ENCODE data around the gene MUC13.
"Not testable (repeated sequence)": the region's sequence is repeated elsewhere in the genome, so short reads cannot be mapped to it uniquely, and the experiment has no call there.

Gene MUC13, protein sequence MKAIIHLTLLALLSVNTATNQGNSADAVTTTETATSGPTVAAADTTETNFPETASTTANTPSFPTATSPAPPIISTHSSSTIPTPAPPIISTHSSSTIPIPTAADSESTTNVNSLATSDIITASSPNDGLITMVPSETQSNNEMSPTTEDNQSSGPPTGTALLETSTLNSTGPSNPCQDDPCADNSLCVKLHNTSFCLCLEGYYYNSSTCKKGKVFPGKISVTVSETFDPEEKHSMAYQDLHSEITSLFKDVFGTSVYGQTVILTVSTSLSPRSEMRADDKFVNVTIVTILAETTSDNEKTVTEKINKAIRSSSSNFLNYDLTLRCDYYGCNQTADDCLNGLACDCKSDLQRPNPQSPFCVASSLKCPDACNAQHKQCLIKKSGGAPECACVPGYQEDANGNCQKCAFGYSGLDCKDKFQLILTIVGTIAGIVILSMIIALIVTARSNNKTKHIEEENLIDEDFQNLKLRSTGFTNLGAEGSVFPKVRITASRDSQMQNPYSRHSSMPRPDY

DNA sequence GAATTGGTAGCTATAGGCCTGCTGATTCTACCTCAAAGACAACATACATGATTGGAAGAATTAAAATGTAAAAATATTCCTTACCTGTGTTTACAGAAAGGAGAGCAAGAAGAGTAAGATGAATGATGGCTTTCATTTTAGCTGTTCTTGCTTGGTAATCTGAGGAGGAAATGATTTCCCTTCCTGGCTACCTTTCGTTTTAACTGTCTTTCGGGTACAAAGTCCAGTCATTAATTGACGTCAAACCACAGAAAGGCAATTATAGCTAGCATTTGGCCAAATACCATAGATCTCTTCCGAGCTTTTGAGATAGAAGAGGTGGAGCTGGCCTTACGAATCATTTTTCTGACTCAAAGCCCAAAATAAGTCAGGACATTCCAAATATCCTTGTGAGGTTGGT, at the start of gene MUC13:
TSS of gene MUC13 (minus strand) at position 175 of the 400 bp plus-strand sequence. CDS start at position 136, 39 bp downstream.
- no peak for DNase-seq

DNA sequence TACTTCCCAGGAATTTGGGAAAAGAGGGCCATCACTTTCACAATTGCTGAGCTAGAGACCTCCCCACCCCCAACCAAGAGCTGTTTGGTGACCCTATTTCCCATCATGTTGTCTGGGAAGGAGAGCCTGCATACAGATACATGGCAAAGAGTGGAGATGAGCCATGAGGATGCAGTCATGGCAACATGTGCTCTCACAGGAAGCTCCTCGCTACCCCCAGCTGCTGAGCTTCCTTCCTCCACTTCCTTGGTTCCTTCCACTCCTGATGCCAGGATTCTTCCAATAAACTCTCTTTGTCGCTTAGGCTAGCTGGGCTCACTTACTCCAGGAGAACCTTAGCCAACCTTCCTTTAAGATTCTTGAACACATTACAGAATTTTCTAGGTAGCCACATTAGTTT, 48.3 kb upstream of the MUC13 start:
- DNase-seq: no peak

DNA sequence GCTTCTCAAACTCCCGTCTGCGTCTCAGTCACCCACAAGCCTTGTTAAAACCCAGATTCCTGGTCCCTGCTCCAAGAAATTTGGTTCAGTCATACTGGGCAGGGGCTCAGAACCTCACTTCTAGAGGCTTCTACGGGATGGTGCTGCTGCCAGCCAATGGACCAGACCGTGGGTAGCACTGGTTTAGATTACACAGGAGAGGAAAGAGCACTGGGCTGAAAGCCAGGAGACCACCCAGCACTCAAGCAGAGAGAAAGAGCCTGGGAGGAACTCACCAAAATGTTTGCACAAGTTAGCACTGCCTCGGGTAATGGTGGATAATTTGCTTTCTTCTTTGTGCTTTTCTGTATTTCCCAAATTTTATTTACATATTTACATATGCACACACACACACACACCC, 46.9 kb upstream of the MUC13 start:
- no peak for DNase-seq

DNA sequence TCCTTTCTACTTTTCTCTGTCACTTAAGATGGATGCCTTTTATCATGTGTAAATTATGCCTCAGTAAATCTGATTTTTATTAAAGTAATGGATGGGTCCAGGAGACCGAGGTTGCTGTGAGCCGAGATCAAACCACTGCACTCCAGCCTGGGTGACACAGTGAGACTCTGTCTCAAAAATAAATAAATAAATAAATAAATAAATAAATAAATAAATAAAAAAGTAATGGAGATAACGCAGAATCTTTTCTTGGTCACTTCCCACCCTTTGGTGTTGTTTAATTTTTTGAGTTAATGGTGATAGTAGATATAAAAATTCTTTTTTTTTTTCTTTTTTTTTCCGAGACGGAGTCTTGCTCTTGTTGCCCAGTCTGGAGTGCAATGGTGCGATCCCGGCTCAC, 44.1 kb upstream of the MUC13 start:
- no peak for DNase-seq

DNA sequence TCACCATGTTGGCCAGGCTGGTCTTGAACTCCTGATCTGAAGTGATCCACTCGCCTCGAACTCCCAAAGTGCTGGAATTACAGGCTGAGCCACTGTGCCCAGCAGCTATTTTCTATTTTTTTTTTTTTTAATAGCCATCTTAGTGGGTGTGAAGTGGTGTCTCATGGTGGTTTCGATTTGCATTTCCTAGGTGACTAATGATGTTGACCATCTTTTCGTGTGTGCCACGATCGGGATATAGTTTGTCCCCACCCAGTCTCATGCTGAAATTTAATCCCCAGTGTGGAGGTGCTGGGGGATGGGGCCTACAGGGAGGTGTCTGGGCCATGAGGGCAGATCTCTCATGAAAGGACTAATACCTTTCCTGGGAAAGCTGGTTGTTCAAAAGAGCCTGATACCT, 41.8 kb upstream of the MUC13 start:
- no peak for DNase-seq

DNA sequence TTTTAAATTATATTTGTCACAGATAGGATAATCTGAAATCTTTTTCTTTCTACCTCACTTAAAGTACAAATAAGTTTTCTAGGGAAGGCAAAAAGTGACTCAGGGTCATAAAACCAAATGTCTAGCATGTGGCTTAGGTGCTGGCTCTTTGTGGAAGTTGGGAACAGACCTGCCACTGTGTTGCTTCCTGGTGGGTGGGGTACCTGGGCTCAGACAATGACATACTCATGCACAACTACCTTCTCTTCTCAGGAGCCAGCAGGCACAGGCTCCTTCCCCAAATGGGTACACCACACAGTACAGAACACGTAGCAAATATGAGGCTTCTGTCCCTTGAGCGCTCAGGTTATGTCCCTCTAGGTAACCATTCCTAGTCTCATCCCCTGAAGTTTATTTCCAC, 40.1 kb upstream of the MUC13 start:
- DNase-seq: no peak

DNA sequence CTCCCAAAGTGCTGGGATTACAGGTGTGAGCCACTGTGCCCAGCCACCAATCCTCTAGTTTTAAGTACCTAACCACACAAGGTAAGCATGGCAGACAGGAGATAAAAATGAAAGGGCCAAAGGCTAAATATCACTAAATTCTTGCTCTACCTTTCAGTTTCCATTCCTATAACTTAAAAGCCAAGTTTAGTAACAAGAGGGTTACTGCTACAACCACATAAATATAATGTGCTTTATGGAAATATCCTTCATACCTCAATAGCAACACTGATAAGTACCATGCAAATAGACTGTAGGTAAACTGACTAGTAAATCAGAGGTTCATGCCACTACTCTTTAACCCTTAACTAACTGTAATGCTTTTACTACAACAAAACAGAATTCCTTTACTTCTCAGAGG, 38.7 kb upstream of the MUC13 start:
- no peak for DNase-seq

DNA sequence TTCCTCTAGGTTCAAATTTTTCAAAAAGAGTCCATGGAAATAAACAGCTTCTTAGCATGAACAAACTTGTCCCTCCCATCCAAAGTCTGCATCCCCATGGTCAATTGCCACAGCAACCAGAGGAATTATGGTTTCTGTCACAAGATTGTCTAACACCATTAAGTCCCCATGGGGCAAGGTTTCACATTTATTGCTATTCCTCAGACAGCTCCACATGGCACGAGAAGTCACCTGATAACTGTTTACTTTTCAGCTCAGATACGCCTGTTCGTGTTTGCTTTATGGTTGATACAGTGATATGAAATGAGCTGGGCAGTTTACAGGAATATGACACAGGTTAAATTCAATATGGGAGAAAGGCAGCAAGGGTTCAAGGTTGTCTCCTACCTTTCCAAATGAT, 37.9 kb upstream of the MUC13 start:
- no peak for DNase-seq

DNA sequence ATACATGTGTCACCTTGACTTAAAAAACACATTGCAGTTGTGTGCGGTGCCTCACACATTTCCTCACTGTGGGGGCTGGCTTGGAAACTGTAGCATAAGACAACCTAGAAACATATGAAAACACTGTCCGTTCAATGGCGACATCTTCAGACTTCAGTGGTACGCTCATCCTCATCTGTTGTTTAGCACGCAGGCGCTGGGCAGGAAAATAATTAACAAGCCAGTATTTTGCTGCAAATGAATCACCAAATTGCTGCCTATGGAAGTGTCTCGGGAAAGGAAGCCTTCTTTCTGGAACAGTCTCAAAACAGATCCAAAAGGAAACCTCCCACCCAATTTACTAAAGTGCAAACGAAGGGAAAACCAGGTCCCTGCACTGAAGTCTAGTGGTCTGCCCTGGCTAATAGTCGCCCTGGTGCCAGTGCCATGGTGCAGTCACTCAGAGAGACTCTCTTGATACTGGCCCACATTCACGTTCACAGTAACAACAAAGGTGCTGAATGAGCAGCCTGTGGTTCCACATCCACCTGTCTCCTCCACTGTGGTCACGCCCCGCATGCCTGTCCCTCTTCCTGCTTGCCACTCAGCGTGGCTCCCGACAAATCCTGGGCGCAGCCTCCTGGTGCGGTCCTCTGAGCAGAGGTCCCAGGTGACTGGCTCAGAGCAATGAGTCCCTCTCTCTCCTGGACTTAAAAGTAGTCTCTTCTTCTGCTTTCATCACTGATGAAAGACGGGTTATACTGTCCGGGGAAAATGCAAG, 35.6 kb upstream of the MUC13 start:
- no peak for DNase-seq

DNA sequence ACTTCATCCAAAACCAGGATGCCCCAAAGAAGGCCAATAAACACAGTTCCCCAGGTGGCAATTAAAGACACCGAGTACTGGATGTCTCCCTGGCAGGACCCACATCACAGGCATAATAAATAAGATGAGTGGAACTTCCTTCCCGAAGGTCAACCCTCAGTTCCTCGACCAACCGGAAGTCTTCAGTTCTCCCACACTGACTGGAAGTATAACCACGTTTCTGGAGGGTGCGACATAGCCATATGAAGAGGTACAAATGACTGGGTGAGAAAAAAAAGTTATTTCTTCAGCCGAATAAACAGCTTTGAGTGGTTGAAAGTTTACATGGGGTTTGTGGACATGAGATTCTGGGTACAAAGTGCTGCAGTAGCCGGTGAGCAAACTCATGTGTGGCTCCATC, 34.6 kb upstream of the MUC13 start:
- no peak for DNase-seq

DNA sequence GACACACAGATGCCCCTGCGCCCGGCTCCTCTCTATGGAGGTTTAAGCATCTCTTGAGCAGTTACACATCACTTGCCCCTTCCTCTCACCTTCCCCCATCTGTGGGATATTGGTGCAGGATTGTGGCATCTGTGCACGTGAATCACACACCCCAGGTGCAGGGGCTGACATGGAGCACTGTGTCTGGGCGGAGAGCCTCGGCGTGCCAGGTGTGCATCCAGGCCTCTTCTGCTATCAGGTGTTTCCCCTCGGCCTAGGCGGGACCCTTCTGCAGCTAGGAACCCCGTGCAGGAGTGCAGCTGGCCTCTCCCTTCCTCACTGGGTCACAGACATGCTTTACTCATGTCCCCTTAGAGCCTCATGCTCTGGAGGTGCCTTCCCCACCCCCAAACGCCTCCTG, 33.4 kb upstream of the MUC13 start:
- DNase-seq: no peak

DNA sequence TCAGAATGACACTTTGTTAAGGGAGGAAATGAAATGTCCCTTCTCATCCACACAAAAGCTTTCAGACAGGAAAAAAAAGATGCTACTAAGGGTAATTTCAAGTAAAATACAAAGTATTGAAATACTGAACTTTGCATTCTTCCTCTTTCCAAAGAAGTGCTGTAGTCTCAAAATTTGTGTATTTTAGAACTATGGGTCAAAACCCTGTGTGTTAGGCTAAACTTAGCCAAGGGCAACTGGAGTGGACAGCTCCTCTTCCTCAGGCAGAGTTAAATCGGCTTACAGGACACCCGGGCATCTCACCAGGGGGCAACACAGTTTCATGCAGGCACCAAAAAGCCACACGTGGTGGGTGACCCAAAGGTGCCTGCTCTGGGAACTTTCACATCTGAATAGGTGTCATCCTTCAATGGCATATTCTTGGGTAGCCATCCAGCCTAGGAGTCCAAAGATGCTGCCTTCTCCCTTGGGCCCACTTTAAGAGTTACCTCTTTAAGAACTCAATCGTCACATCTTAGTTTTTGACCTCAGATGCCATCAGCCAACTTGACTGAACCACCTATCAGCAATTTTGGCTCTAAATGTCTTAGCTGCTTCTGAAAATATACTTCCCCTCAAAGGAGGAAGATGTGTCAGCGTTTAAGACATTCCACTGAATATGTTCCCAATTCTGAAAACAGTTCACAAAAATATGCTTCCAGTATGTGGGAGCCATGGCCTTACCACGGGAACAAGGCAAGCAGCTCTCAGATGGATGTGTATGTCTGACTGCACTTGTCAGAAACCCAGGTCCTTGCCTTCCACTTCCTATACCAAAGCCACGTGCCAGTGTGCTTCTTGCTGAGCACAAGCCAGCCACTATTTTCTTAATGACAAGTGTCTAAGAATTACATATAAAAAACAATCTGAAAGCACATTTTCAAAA, 32.2 kb upstream of the MUC13 start:
- DNase-seq: no peak

DNA sequence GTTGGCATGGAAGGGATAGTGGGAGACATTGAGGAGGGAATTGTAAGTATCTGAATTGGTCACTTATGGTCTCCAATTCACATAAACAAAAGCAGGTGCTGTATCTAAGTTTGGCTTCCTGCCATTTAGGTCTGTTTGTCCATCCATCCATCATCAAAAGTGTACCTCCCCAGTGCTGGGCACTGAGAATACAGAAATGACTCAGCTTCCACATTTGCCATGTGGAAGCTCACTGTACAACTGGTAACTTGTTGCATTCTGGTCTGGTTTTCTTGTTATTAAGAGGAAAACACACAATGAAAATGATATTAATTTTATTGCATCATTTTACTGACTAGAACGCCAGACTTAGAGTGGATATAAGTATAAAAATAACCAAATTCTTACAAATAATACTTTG, 30.9 kb upstream of the MUC13 start:
- no peak for DNase-seq

DNA sequence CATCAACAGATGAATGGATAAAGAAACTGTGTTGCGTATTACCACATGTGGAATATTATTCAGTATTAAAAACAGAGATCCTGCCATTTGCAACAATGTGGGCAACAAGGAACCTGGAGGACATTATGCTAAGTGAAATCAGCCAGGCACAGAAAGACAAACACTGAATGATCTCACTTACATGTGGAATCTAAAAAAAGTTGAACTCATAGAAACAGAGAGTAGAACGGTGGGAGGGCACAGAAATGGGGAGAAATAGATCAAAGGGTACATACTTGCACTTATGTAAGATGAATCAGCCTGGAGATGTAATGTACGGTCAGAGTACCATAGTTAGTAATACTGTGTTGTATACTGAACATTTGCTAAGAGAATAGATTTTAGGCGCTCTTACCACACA, 29.8 kb upstream of the MUC13 start:
- DNase-seq: no peak

DNA sequence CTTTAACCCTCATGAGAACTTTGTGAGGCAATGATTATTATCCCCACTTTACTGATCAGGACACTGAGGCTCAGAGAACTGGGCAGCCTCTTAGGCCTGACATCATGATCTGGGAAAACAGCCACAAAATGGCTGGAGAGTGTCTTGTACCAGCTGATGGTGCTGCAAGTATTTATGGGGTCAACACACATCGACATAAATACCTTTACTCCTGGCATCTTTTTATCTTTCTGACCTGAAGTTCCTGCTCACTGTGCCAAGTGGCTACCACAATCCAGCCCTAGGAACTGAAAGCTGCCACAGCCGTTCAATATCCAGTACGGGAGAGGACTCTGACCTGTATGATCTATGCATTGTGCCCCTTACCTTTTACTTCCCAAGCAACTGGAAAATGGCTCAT, 29.2 kb upstream of the MUC13 start:
- DNase-seq: no peak

DNA sequence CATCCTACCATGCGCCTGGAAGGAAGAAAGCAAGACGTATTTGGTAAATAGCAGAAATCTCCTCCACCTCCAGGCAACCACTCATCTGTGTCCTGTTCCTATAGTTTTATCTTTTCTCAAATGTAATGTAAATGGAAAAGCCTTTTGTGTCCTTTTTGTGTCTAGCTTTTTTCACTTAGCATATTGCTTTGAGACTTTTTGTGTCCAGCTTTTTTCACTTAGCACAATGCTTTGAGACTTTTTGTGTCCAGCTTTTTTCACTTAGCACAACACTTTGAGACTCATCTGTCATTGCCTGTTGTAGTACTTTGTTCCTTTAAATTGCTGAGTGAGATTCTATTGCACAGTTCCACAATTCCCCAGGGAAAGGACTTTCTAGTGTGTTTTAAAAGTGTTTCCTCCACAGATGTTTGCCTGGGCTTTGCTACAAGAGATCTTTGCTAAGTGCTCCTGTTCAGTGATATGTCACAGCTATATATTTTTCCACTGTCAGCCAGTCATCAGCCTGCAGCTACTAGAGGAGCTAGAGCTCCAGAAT, 27.9 kb upstream of the MUC13 start:
- no peak for DNase-seq

DNA sequence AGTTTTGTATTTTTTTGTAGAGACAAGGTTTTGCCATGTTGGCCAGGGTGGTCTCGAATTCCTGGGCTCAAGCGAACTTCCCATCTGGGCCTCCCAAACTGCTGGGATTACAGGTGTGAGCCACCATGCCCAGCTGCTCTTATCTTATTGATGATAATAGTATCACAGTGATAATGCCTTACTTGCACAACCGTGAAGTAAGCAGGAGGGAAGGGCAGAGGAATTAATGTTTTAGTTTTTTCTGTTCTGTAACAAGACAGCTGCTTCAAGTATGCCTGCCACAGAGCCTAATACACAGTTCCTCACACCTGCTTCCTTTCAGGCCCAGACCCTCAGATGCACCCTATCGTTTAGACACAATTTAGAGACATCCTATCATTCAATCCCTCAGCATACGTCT, 26.1 kb upstream of the MUC13 start:
- no peak for DNase-seq

DNA sequence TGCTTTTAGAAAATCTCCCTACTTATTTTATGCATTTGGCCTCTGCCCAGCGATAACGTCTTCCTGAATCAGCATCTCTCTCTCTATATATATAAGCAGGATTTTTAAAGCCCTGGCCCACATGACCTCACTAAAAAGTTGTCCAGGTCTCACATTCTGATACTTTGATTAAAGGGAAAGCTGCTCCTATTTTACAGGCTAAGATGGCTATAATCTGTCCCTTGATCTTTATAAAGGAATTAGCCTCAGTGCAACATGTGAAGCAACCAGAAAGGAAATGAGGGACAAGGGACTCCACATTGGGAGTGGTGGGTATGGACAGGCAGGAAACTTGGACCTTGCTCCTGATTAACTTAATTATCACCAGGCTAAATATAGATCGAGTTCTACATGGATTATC, 25.6 kb upstream of the MUC13 start:
- no peak for DNase-seq

DNA sequence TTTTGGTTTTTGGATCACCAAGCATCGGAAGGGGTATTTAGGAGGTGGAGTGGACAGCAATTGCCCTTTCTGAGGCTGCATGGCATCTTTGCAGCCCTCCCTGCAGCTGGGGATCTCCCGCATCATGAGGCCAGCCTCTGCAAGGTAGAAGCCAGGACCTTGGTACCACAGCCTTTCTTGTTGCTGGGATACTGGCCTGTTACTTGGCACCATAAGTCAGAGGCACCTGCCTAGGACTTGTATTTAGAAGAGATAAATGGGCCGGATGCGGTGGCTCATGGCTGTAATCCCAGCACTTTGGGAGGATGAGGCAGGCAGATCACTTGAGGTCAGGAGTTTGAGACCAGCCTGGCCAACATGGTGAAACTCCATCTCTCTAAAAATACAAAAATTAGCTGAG, 23.4 kb upstream of the MUC13 start:
- not testable (repeated sequence) for DNase-seq

DNA sequence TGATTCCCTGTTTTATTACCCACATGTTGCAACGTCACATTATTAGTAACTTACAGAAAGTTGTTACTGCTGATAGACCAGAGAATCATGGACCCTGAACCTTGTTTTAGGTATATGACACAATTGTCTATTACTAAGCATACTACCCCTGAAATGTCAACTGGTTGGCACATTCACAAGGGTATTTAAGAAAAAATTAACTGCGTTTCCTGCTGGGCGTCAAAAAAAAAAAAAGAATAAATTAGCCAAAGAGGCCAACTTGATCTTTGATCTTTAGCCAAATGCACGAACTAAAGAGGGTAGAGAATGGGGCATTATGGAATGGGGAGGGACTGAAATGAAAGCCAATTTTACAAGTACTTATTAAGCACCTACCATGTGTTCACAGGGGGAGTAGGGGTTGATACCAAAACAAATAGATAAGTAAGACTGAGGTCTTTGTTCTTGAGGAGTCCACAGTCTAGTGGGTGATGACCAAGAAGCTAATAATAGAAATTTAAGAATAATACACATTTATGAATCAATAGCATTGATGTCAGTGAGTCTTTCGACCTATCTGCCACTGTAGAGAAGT, 17.8 kb upstream of the MUC13 start:
- no peak for DNase-seq

DNA sequence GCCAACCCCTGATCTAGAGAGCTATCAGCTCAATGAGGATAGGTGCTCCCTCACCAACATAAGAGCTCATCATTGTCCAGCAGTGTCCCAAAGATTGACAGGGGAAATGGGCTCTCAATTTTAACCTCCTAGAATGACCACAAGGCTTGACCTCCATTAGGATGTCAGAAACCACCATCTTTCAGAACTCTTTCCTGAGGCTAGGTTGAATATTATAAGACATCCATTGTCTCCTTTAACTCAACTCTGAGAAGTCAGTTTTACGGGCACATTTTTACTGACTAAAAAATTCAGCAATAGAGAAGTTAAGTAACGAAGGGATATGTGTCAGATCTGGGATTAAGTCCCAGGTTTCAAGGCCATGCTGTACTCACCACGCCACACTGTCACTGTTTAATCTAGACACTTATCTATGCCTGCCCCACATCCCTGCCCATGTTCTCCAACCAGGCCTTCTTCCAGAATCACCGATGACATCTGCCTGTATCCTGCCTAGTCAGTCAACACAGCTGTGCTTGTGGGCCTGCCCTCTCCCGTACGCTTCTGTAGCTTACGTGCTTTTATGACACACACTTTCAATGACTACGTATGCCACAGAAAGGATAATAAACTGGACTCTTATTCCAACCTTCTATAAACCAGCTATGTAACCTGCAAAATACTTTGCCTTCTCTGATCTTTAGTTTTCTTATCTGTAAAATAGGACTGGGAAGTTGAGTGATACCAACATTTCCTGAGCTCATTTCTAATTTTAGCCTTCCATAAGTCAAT, 17.1 kb upstream of the MUC13 start:
- DNase-seq: peak; percentile 5

DNA sequence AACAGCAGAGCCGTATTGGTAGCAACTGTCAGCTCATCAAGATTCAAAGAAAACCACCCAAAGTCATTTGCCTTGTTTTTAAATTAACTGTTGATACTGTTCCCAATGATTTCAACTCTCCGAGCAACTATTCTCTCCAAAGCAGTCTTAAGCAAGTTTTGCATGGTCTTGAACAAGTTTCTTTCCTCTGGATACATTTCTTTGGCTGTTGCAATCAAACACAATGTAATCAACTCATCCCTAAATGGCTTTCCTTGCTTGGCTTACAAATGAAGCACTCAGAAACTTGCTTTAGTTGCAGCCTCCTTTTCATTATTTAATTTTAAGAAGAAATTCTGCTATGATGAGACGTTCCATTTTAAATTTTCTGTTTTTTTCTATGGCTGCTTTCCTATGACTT, 15.5 kb upstream of the MUC13 start:
- no peak for DNase-seq
